KMS-11 (cell line): ENCODE data around the gene CRISPLD2.

Source experiments
- H2AFZ ChIP-seq: fragments of 200-600 bp; sonication (generic); 2 replicates; pipeline ENCODE4 v1.6.1; 2016; ENCODE audit warnings: antibody characterized with exemption, mixed run types, low read depth
- H3K27ac ChIP-seq: fragments of 200-600 bp; sonication (generic); 2 replicates; pipeline ENCODE4 v1.6.1; 2016; ENCODE audit warnings: mild to moderate bottlenecking, mixed run types
- H3K27me3 ChIP-seq: fragments of 200-600 bp; sonication (generic); 2 replicates; pipeline ENCODE4 v1.6.1; 2017; ENCODE audit warnings: mild to moderate bottlenecking, low read depth, mixed run types, moderate library complexity; ENCODE audit not compliant: insufficient read depth
- H3K36me3 ChIP-seq: fragments of 200-600 bp; sonication (generic); 2 replicates; pipeline ENCODE4 v1.6.1; 2017; ENCODE audit warnings: mild to moderate bottlenecking, mixed run types; ENCODE audit not compliant: insufficient read depth
- H3K4me1 ChIP-seq: fragments of 200-600 bp; sonication (generic); 2 replicates; pipeline ENCODE4 v1.6.1; 2016; ENCODE audit warnings: mild to moderate bottlenecking, low read depth, mixed run types; ENCODE audit not compliant: poor library complexity, severe bottlenecking
- H3K4me2 ChIP-seq: fragments of 200-600 bp; sonication (generic); 2 replicates; pipeline ENCODE4 v1.7.0; 2016; ENCODE audit warnings: mild to moderate bottlenecking, mixed run types
- H3K4me3 ChIP-seq: fragments of 200-600 bp; sonication (generic); IDR thresholded peaks from 2 replicates; pipeline ENCODE4 v1.6.1; 2017; ENCODE audit warnings: low read depth, low read length, mixed read lengths; ENCODE audit not compliant: insufficient read depth
- H3K79me2 ChIP-seq: fragments of 200-600 bp; sonication (generic); 2 replicates; pipeline ENCODE4 v1.6.1; 2016; ENCODE audit warnings: low read depth, mixed run types; ENCODE audit not compliant: insufficient read depth
- H3K9ac ChIP-seq: fragments of 200-600 bp; sonication (generic); 2 replicates; pipeline ENCODE4 v1.6.1; 2016; ENCODE audit warnings: mild to moderate bottlenecking, mixed run types
- H4K20me1 ChIP-seq: fragments of 200-600 bp; sonication (generic); 2 replicates; pipeline ENCODE4 v1.6.1; 2016; ENCODE audit warnings: mild to moderate bottlenecking, mixed run types; ENCODE audit not compliant: insufficient read depth
- TF ChIP-seq, protein P1 (sequence below): fragments of 200-600 bp; sonication (generic); conservative IDR thresholded peaks from 2 replicates; pipeline ENCODE4 v1.6.1; 2017; ENCODE audit warnings: low read depth, mild to moderate bottlenecking, antibody characterized with exemption, low read length, moderate library complexity, mixed read lengths

The CRISPLD2 gene

DNA sequence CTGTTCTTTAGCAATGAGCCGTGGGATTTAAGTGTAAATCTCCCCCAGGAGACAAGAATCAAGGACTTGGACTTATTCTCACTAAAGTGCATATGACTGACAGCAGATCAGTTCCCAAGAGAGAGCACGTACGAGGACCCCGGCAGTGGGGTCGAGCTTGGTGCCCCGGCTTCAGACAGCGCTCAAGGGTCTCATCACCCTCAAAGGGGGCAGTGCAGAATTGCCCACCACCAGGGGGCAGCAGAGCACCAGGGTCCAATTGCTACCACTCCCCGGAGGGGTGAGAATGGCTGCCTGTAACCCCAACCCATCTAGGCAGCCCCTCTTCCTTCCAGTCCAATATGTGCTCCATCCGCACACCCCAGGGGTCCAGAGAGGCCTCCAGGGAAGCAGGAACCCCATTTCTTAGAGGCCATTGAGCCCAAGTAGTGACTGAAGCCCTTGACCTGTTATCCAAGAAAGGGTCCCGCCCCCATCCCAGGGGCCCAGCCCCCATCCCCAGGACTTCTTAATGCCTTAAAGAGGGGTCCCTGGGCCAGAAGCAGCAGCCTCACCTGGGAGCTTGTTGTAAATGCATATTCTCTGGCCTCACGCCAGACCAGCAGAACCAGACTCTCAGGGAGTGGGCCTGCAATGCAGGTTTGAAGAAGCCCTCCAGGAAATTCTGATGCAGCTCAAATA is 105.4 kb downstream of the CRISPLD2 start:
- Histone ChIP-seq H3K27ac (no peak overlapping the region), H3K27me3 (peaks cover 77% of the 10 kb centered on the region), H3K9ac (no peak overlapping the region), H2AFZ (no peak overlapping the region), H3K4me1 (no peaks in the 10 kb centered on the region), H3K79me2 (no peaks in the 10 kb centered on the region), H3K36me3 (no peaks in the 10 kb centered on the region), H3K4me3 (no peak overlapping the region), H3K4me2 (no peak overlapping the region), H4K20me1 (no peaks in the 10 kb centered on the region)
- TF ChIP-seq, protein P1, sequence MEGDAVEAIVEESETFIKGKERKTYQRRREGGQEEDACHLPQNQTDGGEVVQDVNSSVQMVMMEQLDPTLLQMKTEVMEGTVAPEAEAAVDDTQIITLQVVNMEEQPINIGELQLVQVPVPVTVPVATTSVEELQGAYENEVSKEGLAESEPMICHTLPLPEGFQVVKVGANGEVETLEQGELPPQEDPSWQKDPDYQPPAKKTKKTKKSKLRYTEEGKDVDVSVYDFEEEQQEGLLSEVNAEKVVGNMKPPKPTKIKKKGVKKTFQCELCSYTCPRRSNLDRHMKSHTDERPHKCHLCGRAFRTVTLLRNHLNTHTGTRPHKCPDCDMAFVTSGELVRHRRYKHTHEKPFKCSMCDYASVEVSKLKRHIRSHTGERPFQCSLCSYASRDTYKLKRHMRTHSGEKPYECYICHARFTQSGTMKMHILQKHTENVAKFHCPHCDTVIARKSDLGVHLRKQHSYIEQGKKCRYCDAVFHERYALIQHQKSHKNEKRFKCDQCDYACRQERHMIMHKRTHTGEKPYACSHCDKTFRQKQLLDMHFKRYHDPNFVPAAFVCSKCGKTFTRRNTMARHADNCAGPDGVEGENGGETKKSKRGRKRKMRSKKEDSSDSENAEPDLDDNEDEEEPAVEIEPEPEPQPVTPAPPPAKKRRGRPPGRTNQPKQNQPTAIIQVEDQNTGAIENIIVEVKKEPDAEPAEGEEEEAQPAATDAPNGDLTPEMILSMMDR: peak; percentile 89

DNA sequence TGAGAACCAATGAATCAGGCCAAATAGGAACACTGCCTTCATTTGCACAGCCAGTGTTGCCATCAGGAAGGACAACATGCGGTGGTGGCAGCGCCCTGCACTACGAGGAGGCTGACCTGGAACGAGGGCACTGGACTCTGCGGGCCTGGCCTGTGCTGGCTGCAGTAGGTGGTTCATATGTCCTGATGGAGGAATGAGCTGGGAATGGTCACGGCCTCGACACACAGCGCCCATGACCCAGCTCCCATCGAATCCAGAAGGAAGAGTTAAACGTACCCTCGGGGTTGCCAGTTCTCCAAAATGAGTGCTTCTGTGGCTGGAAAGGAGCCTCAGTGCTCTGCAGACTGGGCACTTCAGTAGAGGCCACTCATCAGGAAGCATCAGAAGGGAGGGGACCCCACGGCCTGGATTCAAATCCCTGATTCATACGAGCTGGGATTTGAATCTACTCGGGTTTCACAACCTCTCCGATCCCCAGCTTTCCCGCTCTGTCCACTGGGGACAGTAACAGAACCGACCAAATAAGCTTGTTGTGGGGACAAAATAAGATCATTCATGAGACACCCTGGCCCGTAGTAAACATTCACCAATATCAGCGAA is 106.1 kb downstream of the CRISPLD2 start:
- Histone ChIP-seq H3K27ac (no peak overlapping the region), H3K27me3 (peaks cover 70% of the 10 kb centered on the region), H2AFZ (no peak overlapping the region), H3K4me1 (no peaks in the 10 kb centered on the region), H4K20me1 (no peaks in the 10 kb centered on the region), H3K4me2 (no peak overlapping the region), H3K36me3 (no peaks in the 10 kb centered on the region), H3K4me3 (no peak overlapping the region), H3K79me2 (no peaks in the 10 kb centered on the region), H3K9ac (no peak overlapping the region)
- TF ChIP-seq, protein P1: no peak

DNA sequence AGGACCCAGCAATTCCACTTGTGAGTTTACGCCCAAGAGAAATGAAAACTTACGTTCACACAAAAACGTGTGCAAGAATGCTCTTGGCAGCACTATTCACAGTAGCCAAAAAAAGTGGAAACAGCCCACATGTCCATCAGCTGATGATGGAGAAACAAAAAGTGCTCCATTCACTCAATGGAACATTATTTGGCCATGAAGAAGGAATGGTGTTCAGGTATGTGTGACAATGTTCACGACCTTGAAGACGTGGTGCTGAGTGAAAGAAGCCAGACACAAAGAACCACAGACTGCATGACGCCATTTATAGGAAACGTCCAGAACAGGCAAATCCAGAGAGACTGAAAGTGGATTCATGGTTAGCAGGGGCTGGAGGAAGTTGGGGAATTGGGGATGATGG is 106.7 kb downstream of the CRISPLD2 start:
- H3K4me3 ChIP-seq: no peak overlapping the region
- TF ChIP-seq, protein P1: no peak
- H4K20me1 ChIP-seq: no peaks in the 10 kb centered on the region
- H3K27ac ChIP-seq: no peak overlapping the region
- no peaks in the 10 kb centered on the region for H3K79me2 ChIP-seq
- no peaks in the 10 kb centered on the region for H3K4me1 ChIP-seq
- no peak overlapping the region for H3K9ac ChIP-seq
- peaks cover 72% of the 10 kb centered on the region for H3K27me3 ChIP-seq
- H3K36me3 ChIP-seq: no peaks in the 10 kb centered on the region
- no peak overlapping the region for H2AFZ ChIP-seq
- no peak overlapping the region for H3K4me2 ChIP-seq

DNA sequence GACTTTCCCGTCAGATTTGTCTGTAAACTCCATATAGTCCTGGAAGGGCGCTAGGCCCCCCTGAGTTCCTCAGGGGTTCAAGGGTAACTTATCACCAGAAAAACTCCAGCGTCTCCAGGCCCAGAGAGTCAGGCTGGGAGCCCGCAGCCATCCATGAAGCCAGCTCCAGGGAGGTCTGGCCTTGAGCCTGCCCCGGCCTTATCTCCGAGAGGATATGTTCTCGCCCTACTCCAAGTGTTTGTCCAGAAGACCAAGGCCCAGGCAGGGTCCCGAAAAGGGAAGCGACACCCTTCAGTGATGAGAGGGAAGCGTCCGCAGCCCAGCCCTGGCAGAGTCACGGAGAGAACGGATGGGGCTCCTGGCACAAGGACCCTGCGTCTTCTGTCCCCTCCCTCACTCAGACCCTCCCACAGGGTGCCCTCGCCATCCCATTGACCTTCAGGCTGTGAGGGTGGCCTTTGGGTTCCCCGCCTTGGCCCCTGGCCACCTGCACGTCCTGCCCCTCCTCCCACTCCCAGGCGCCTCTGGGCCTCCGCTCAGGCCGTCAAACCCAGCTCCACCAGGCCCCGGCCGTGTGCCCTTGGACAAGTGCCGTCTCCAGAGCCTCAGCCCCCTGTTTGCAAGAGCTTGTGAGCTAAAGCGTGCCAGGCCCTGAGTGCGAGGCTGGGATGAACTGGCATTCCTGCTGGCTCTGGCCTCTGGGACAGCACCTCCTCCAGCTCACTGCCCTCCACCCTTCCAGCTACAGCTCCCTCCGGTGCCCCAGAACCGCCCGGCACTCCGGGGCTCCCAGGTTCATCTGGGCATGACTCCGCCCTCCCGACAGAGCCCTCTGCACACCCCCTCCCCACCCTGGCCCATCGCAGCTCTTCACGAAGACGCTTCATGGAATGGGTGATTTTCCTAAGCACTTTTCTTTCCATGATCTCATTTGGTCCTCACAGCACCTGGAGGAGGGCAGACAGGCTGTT is 108.1 kb downstream of the CRISPLD2 start:
- H4K20me1 ChIP-seq: no peaks in the 10 kb centered on the region
- no peak overlapping the region for H3K4me2 ChIP-seq
- no peak overlapping the region for H3K27ac ChIP-seq
- H3K36me3 ChIP-seq: no peaks in the 10 kb centered on the region
- H3K79me2 ChIP-seq: no peaks in the 10 kb centered on the region
- no peaks in the 10 kb centered on the region for H3K4me1 ChIP-seq
- no peak overlapping the region for H2AFZ ChIP-seq
- no peak overlapping the region for H3K9ac ChIP-seq
- H3K4me3 ChIP-seq: no peak overlapping the region
- peaks cover 76% of the 10 kb centered on the region for H3K27me3 ChIP-seq
- TF ChIP-seq, protein P1: no peak
